OCI-LY1 (cell line): Measurements from ENCODE around the gene TTC16.

Experiments
- CTCF ChIP-seq: fragments of 200-600 bp; sonication (generic), shearing (Covaris generic); IDR thresholded peaks from 2 replicates; pipeline ENCODE4 v1.5.1; 2017; ENCODE audit warnings: mild to moderate bottlenecking, antibody characterized with exemption, low read length, moderate library complexity, mixed read lengths
- EZH2 ChIP-seq: fragments of 200-600 bp; sonication (generic), shearing (Covaris generic); IDR thresholded peaks from 2 replicates; pipeline ENCODE4 v1.8.0; 2017; ENCODE audit warnings: borderline replicate concordance, mixed run types, mild to moderate bottlenecking, antibody characterized with exemption, low read length, moderate library complexity, mixed read lengths

GRCh38 chr9:127773272-127773671 is 57.4 kb downstream of the TTC16 start:
- TF ChIP-seq EZH2: no peak
- TF ChIP-seq CTCF: no peak
